ENCODE measurements around the gene SRSF11. TPM values are rescaled to one million over a fixed set of nuclear protein-coding genes. Genes with fewer than 3 reads are reported as not detected.

SRSF11 gene
- total and polyA plus RNA-seq, 2 of the 8 experiments (the other 6 are each of a cell fraction or from before 2014, with no cell fraction given): 183 to 260 TPM

DNA sequence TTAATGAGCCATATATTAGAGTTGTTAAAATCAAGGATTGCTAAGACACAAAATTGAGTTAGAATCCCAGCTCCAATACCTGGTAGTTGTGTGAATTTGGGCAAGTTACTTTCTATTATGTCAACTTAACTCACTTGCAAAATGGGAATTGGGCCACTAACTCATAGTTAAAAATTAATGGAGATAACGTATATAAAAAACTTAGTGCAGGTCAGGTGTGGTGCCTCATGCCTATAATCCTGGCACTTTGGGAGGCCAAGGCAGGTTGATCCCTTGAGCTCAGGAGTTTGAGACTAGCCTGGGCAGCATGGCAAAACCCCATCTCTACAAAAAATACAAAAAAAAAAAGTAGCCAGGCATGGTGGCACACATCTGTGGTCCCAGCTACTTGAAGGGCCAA lies 57.5 kb downstream of the SRSF11 start:
- Histone ChIP-seq H3K79me2 (ENCODE audit: control insufficient read depth in 1 of 2, insufficient read depth in 2 of 2, low read length in 2 of 2) (no peaks in the 10 kb centered on the region), H3K23me2 (ENCODE audit: low read depth, low read length) (no peaks in the 10 kb centered on the region), H3K27me3 (replicated peaks in 1 of 4; ENCODE audit: control insufficient read depth in 3 of 4, extremely low read depth in 1 of 4, insufficient read depth in 3 of 4, low read length in 3 of 4) (no peaks in the 10 kb centered on the region), H2BK15ac (ENCODE audit: low read length) (no peak overlapping the region), H4K20me1 (replicated peaks in 1 of 2; ENCODE audit: control insufficient read depth in 1 of 2, insufficient read depth in 2 of 2, low read length in 2 of 2) (no peaks in the 10 kb centered on the region), H4K5ac (ENCODE audit: insufficient read length, low read depth, low read length) (no peak overlapping the region), H3K27ac (ENCODE audit: low read depth, low read length) (no peak overlapping the region), H3K18ac (ENCODE audit: extremely low read depth, low read length) (no peak overlapping the region), H3K56ac (replicated peaks; ENCODE audit: insufficient read length, low read depth, low read length) (no peak overlapping the region), H3K4me2 (ENCODE audit: insufficient read depth in 1 of 2, low read depth in 2 of 2, low read length in 2 of 2) (no peak overlapping the region), H3K79me1 (ENCODE audit: low read depth, low read length) (no peaks in the 10 kb centered on the region), H2BK12ac (ENCODE audit: low read depth, low read length) (no peak overlapping the region), H3K9ac (replicated peaks in 1 of 4; ENCODE audit: extremely low read depth in 1 of 4, low read depth in 3 of 4, low read length in 3 of 4) (no peak overlapping the region), H3K4ac (replicated peaks; ENCODE audit: insufficient read length, low read depth, low read length) (no peak overlapping the region), H2AK5ac (ENCODE audit: low read depth, low read length) (no peak overlapping the region), H2BK120ac (replicated peaks; ENCODE audit: low read depth, low read length) (no peak overlapping the region), H3K4me1 (replicated peaks in 1 of 4; ENCODE audit: control insufficient read depth in 3 of 4, insufficient read depth in 4 of 4, low read length in 3 of 4) (no peaks in the 10 kb centered on the region), H3K9me3 (ENCODE audit: insufficient read depth in 2 of 2, low read depth in 1 of 2, low read length in 1 of 2) (no peaks in the 10 kb centered on the region), H3K14ac (ENCODE audit: insufficient read length) (no peak overlapping the region), H2BK20ac (ENCODE audit: low read length) (no peak overlapping the region), H4K91ac (replicated peaks; ENCODE audit: insufficient read length, low read length) (no peak overlapping the region), H4K8ac (ENCODE audit: extremely low read depth, insufficient read depth, low read length) (no peak overlapping the region), H3K23ac (ENCODE audit: insufficient read length) (no peak overlapping the region), H2BK5ac (ENCODE audit: low read depth, low read length) (no peak overlapping the region), H3K36me3 (ENCODE audit: control insufficient read depth in 2 of 4, insufficient read depth in 4 of 4, low read length in 3 of 4) (peaks cover 0 to 14% (median 0%) of the 10 kb centered on the region in 4 experiments; a peak in 2 of 8 replicates), H3K4me3 (ENCODE audit: extremely low read depth in 1 of 4, insufficient read depth in 2 of 4, low read depth in 3 of 4, low read length in 4 of 4) (no peak overlapping the region), H2AFZ (ENCODE audit: low read length) (no peak overlapping the region)
- 100% methylated on average over 1 of the region's 1 CpG; no CpG with 5 or more reads in 1 of the 2 experiments for WGBS, 2 experiments (ENCODE audit: extremely low coverage in 1 of 2, insufficient coverage in 1 of 2, insufficient read length in 1 of 2, insufficient replicate concordance in 2 of 2, low coverage in 1 of 2, low lambda C conversion rate in 2 of 2, missing lambda C conversion rate in 1 of 2)
- DNase-seq (ENCODE audit: low read depth in 1 of 2, low spot score in 2 of 2) (no peak), FAIRE-seq (no peak)
- POLR2A ChIA-PET (ENCODE audit: partially characterized antibody): interaction anchor here (1.1 to 1.3 kb wide), 2 partner anchors 76 to 133 kb away, joined by 3 read pairs; partner anchors contain the start of gene ANKRD13C
- CTCF ChIA-PET (ENCODE audit: partially characterized antibody): interaction anchor here (1.1 kb wide), 1 partner anchor 208 kb away, joined by 3 read pairs; no protein-coding TSS in a partner anchor
- TF ChIP-seq JUND (IDR thresholded peaks at IDR 0.05; ENCODE audit: low read length): no peak
- TF ChIP-seq ASH2L (IDR thresholded peaks at IDR 0.05; ENCODE audit: low read length): no peak
- no peak for TF ChIP-seq SP1 (IDR thresholded peaks at IDR 0.05; ENCODE audit: low read depth, low read length)
- no peak for TF ChIP-seq TBP (IDR thresholded peaks at IDR 0.05; ENCODE audit: low read depth, low read length)
- no peak for TF ChIP-seq RAD21 (IDR thresholded peaks at IDR 0.05 in 1 of 2, conservative IDR thresholded peaks at IDR 0.05 in 1 of 2; ENCODE audit: low read depth in 2 of 2, low read length in 2 of 2)
- TF ChIP-seq SIX5 (IDR thresholded peaks at IDR 0.05; ENCODE audit: low read depth, low read length): no peak
- no peak for TF ChIP-seq SAP30 (IDR thresholded peaks at IDR 0.05; ENCODE audit: insufficient read depth, insufficient replicate concordance, low read length)
- TF ChIP-seq RBBP5 (IDR thresholded peaks at IDR 0.05; ENCODE audit: borderline replicate concordance, low read depth, low read length): no peak
- no peak for TF ChIP-seq TCF12 (IDR thresholded peaks at IDR 0.05; ENCODE audit: low read depth, low read length)
- no peak for TF ChIP-seq PHF8 (conservative IDR thresholded peaks at IDR 0.05; ENCODE audit: low read depth, low read length)
- TF ChIP-seq TAF7 (optimal IDR thresholded peaks at IDR 0.05; ENCODE audit: borderline replicate concordance, low read depth, low read length): no peak
- no peak for TF ChIP-seq SP4 (IDR thresholded peaks at IDR 0.05; ENCODE audit: low read length)
